HepG2 (cell line): ENCODE data around the gene KAT7. TPM values are rescaled to one million over a fixed set of nuclear protein-coding genes. Genes with fewer than 3 reads are reported as not detected.
A peak's percentile ranks its signal among the peaks of the same experiment; 100 is the strongest.

ENCODE experiments used
- ELF1 ChIP-seq: sonication (generic); formaldehyde crosslinking; IDR thresholded peaks from 2 replicates; pipeline ENCODE4 v1.4.0; 2020; ENCODE audit warnings: missing genetic modification reagents
- HMGA1 ChIP-seq: sonication (generic); formaldehyde crosslinking; conservative IDR thresholded peaks from 2 replicates; pipeline ENCODE4 v1.4.0; 2020; ENCODE audit warnings: missing genetic modification reagents
- KAT2B ChIP-seq: fragments of 150-350 bp; IDR thresholded peaks from 2 replicates; pipeline ENCODE4 v1.6.1; 2014; ENCODE audit warnings: low read depth, low read length, borderline replicate concordance
- MIER3 ChIP-seq: IDR thresholded peaks from 2 replicates; pipeline ENCODE4 v1.6.1; 2016; ENCODE audit warnings: missing compliant biosample characterization, borderline replicate concordance
- NR3C1 ChIP-seq: sonication (generic); formaldehyde crosslinking; IDR thresholded peaks from 2 replicates; pipeline ENCODE4 v1.4.0; 2020; ENCODE audit warnings: missing genetic modification reagents
- NRL ChIP-seq: sonication (generic); formaldehyde crosslinking; IDR thresholded peaks from 2 replicates; pipeline ENCODE4 v1.5.0; 2020; ENCODE audit warnings: missing genetic modification reagents, mild to moderate bottlenecking, moderate library complexity, borderline replicate concordance
- ZBTB25 ChIP-seq: IDR thresholded peaks from 2 replicates; pipeline ENCODE4 v1.6.1; 2018; ENCODE audit warnings: missing genetic modification reagents
- ZFP36L2 ChIP-seq: sonication (generic); formaldehyde crosslinking; IDR thresholded peaks from 2 replicates; pipeline ENCODE4 v1.4.0; 2020; ENCODE audit warnings: missing genetic modification reagents
- ZMYM4 ChIP-seq: sonication (generic); formaldehyde crosslinking; IDR thresholded peaks from 2 replicates; pipeline ENCODE4 v1.8.1; 2023; ENCODE audit warnings: mild to moderate bottlenecking, missing genetic modification reagents
- ZNF317 ChIP-seq: sonication (generic); formaldehyde crosslinking; IDR thresholded peaks from 2 replicates; pipeline ENCODE4 v1.5.0; 2020; ENCODE audit warnings: mild to moderate bottlenecking, missing genetic modification reagents
- ZNF567 ChIP-seq: sonication (generic); formaldehyde crosslinking; IDR thresholded peaks from 2 replicates; pipeline ENCODE4 v1.8.1; 2023; ENCODE audit warnings: mild to moderate bottlenecking, missing genetic modification reagents, borderline replicate concordance
- ZNF607 ChIP-seq: sonication (generic); formaldehyde crosslinking; IDR thresholded peaks from 2 replicates; pipeline ENCODE4 v1.5.1; 2020; ENCODE audit warnings: missing genetic modification reagents, mild to moderate bottlenecking, borderline replicate concordance
- ZNF614 ChIP-seq: IDR thresholded peaks from 2 replicates; pipeline ENCODE4 v1.6.1; 2018; ENCODE audit warnings: missing biosample characterization, missing genetic modification reagents, inconsistent platforms, borderline replicate concordance
- ZNF629 ChIP-seq: sonication (generic); formaldehyde crosslinking; conservative IDR thresholded peaks from 2 replicates; pipeline ENCODE4 v1.5.0; 2020; ENCODE audit warnings: missing genetic modification reagents
- ZNF674 ChIP-seq: sonication (generic); formaldehyde crosslinking; IDR thresholded peaks from 2 replicates; pipeline ENCODE4 v1.5.0; 2020; ENCODE audit warnings: low read depth, mild to moderate bottlenecking, missing genetic modification reagents
- ZNF678 ChIP-seq: sonication (generic); formaldehyde crosslinking; IDR thresholded peaks from 2 replicates; pipeline ENCODE4 v1.4.0; 2020; ENCODE audit warnings: mild to moderate bottlenecking, missing genetic modification reagents
- ZNF737 ChIP-seq: sonication (generic); formaldehyde crosslinking; IDR thresholded peaks from 2 replicates; pipeline ENCODE4 v1.5.0; 2020; ENCODE audit warnings: missing genetic modification reagents, mild to moderate bottlenecking, borderline replicate concordance
- polyA plus RNA-seq, 8 experiments: library from polyadenylated mRNA; depleted of rRNA in 3 of 8; stranded (reverse) in 7 of 8; unstranded in 1 of 8; fragments of >200 nt; fragmentation: Illumina TruSeq in 4 of 8; extraction: Trizol in 4 of 8; gene quantifications; 2 replicates each; pipeline versions ENCODE4 v1.2.1 to v1.2.3, GENCODE V29; 2011 to 2016; ENCODE audit warnings: low read depth in 4 of 8, missing spikeins in 1 of 8, mixed read lengths in 1 of 8; ENCODE audit not compliant: insufficient read depth in 1 of 8
- total RNA-seq, 5 experiments: library from RNA; depleted of rRNA; stranded (reverse); fragments of >200 nt; fragmentation: Illumina TruSeq; extraction: Trizol; gene quantifications; 2 replicates each; pipeline ENCODE4 v1.2.3, GENCODE V29; 2016; ENCODE audit warnings: low read depth in 1 of 5
- TF ChIP-seq, protein P1 (sequence below): sonication (generic); formaldehyde crosslinking; IDR thresholded peaks from 2 replicates; pipeline ENCODE4 v1.5.1; 2020; ENCODE audit warnings: mild to moderate bottlenecking, missing genetic modification reagents, borderline replicate concordance
- TF ChIP-seq, protein P2 (sequence below): sonication (generic); formaldehyde crosslinking; conservative IDR thresholded peaks from 2 replicates; pipeline ENCODE4 v1.8.0; 2022; ENCODE audit warnings: missing genetic modification reagents
- TF ChIP-seq, protein P3 (sequence below): sonication (generic); formaldehyde crosslinking; IDR thresholded peaks from 2 replicates; pipeline ENCODE4 v1.9.0; 2022; ENCODE audit warnings: missing genetic modification reagents, mild to moderate bottlenecking, borderline replicate concordance
- TF ChIP-seq, protein P4 (sequence below): sonication (generic); formaldehyde crosslinking; IDR thresholded peaks from 2 replicates; pipeline ENCODE4 v1.5.0; 2020; ENCODE audit warnings: missing genetic modification reagents, mild to moderate bottlenecking, borderline replicate concordance

KAT7 gene
- total and polyA plus RNA-seq, 2 of the 13 experiments (the other 11 are each of a cell fraction or from before 2014, with no cell fraction given) = 21.2 to 39.2 TPM

GRCh38 chr17:49880291-49881053 is 92.0 kb downstream of the KAT7 start (continued):
- TF ChIP-seq, protein P1, sequence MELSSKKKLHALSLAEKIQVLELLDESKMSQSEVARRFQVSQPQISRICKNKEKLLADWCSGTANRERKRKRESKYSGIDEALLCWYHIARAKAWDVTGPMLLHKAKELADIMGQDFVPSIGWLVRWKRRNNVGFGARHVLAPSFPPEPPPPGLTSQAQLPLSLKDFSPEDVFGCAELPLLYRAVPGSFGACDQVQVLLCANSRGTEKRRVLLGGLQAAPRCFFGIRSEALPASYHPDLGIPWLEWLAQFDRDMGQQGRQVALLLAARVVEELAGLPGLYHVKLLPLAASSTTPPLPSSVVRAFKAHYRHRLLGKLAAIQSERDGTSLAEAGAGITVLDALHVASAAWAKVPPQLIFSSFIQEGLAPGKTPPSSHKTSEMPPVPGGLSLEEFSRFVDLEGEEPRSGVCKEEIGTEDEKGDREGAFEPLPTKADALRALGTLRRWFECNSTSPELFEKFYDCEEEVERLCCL (CRISPR knock-in tag) = no peak
- TF ChIP-seq NRL (CRISPR knock-in tag) (peak; percentile 44; the same call in 1 of the 2 replicates), ZNF629 (CRISPR knock-in tag) (no peak), ZNF674 (CRISPR knock-in tag) (no peak), ZNF567 (CRISPR knock-in tag) (0 out of 2 replicates have a peak, but pooled peaks have one; percentile 32), ZNF607 (CRISPR knock-in tag) (peak; percentile 67; the same call in 1 of the 2 replicates), ZMYM4 (CRISPR knock-in tag) (no peak), ZNF678 (CRISPR knock-in tag) (0 out of 2 replicates have a peak, but pooled peaks have one; percentile 51), ZBTB25 (CRISPR knock-in tag) (0 out of 2 replicates have a peak, but pooled peaks have one; percentile 62), KAT2B (no peak), ELF1 (0 out of 2 replicates have a peak, but pooled peaks have one; percentile 24), NR3C1 (no peak), ZNF614 (CRISPR knock-in tag) (peak; percentile 53; the same call in 1 of the 2 replicates), HMGA1 (CRISPR knock-in tag) (no peak), ZNF737 (CRISPR knock-in tag) (no peak), ZNF317 (CRISPR knock-in tag) (no peak), MIER3 (peak; percentile 39; the same call in 1 of the 2 replicates), ZFP36L2 (CRISPR knock-in tag) (0 out of 2 replicates have a peak, but pooled peaks have one; percentile 39)
- TF ChIP-seq, protein P2, sequence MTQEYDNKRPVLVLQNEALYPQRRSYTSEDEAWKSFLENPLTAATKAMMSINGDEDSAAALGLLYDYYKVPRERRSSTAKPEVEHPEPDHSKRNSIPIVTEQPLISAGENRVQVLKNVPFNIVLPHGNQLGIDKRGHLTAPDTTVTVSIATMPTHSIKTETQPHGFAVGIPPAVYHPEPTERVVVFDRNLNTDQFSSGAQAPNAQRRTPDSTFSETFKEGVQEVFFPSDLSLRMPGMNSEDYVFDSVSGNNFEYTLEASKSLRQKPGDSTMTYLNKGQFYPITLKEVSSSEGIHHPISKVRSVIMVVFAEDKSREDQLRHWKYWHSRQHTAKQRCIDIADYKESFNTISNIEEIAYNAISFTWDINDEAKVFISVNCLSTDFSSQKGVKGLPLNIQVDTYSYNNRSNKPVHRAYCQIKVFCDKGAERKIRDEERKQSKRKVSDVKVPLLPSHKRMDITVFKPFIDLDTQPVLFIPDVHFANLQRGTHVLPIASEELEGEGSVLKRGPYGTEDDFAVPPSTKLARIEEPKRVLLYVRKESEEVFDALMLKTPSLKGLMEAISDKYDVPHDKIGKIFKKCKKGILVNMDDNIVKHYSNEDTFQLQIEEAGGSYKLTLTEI (CRISPR knock-in tag) = no peak
- TF ChIP-seq, protein P3, sequence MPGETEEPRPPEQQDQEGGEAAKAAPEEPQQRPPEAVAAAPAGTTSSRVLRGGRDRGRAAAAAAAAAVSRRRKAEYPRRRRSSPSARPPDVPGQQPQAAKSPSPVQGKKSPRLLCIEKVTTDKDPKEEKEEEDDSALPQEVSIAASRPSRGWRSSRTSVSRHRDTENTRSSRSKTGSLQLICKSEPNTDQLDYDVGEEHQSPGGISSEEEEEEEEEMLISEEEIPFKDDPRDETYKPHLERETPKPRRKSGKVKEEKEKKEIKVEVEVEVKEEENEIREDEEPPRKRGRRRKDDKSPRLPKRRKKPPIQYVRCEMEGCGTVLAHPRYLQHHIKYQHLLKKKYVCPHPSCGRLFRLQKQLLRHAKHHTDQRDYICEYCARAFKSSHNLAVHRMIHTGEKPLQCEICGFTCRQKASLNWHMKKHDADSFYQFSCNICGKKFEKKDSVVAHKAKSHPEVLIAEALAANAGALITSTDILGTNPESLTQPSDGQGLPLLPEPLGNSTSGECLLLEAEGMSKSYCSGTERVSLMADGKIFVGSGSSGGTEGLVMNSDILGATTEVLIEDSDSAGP = peak; percentile 66; the same call in 1 of the 2 replicates
- TF ChIP-seq, protein P4, sequence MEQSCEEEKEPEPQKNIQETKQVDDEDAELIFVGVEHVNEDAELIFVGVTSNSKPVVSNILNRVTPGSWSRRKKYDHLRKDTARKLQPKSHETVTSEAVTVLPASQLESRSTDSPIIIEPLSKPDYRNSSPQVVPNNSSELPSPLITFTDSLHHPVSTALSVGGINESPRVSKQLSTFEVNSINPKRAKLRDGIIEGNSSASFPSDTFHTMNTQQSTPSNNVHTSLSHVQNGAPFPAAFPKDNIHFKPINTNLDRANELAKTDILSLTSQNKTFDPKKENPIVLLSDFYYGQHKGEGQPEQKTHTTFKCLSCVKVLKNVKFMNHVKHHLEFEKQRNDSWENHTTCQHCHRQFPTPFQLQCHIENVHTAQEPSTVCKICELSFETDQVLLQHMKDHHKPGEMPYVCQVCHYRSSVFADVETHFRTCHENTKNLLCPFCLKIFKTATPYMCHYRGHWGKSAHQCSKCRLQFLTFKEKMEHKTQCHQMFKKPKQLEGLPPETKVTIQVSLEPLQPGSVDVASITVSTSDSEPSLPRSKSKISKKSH (CRISPR knock-in tag) = 0 out of 2 replicates have a peak, but pooled peaks have one; percentile 24
